Panc1 (cell line): ENCODE data around the gene PRKACA.

Source experiments
- CTCF ChIP-seq: fragments of 450-650 bp; IDR thresholded peaks from 2 replicates; pipeline ENCODE4 v1.5.1; 2017; ENCODE audit warnings: mild to moderate bottlenecking
- POLR2AphosphoS5 ChIP-seq: IDR thresholded peaks from 2 replicates; pipeline ENCODE4 v1.6.1; 2012; ENCODE audit warnings: mild to moderate bottlenecking, low read depth, low read length, moderate library complexity

GRCh38 chr19:14146789-14147216 is 29.2 kb upstream of the PRKACA start:
- TF ChIP-seq CTCF (no peak), POLR2AphosphoS5 (no peak; the same call in 1 of the 2 replicates)
